NCI-H146 treated with DMSO at 0.1 percent for 48 hours (cell line): ENCODE measurements around the gene UCN2.

Experiments used
- DNase-seq: peaks from one replicate; lab custom pipeline; 2025; ENCODE audit not compliant: unreplicated experiment; lab: John Stamatoyannopoulos, UW

UCN2 gene

GRCh38 chr3:48591886-48592518 is 28.4 kb upstream of the UCN2 start:
- no peak for DNase-seq

- DNase-seq, result no peak
These were observed 27.9 kb upstream of the UCN2 start for GRCh38 chr3:48591436-48591835.

- DNase-seq, result no peak
These were observed 24.6 kb upstream of the UCN2 start for GRCh38 chr3:48588230-48588629.

GRCh38 chr3:48587686-48588085 is 24.1 kb upstream of the UCN2 start:
- no peak for DNase-seq

- DNase-seq, result no peak
These were observed 21.8 kb upstream of the UCN2 start for GRCh38 chr3:48585411-48585810.

GRCh38 chr3:48584836-48585235 is 21.3 kb upstream of the UCN2 start:
- no peak for DNase-seq

GRCh38 chr3:48581621-48582481 is 18.3 kb upstream of the UCN2 start:
- no peak for DNase-seq

GRCh38 chr3:48576647-48577046 is 13.1 kb upstream of the UCN2 start:
- no peak for DNase-seq

GRCh38 chr3:48575366-48575765 is 11.8 kb upstream of the UCN2 start:
- no peak for DNase-seq

- no peak for DNase-seq
These were observed 10.5 kb upstream of the UCN2 start for GRCh38 chr3:48573973-48574585.

- no peak for DNase-seq
These were observed 8.9 kb upstream of the UCN2 start for GRCh38 chr3:48572517-48572916.

- no peak for DNase-seq
These were observed 8.4 kb upstream of the UCN2 start for GRCh38 chr3:48571938-48572337.

- DNase-seq, result no peak
These were observed 6.3 kb upstream of the UCN2 start for GRCh38 chr3:48569808-48570450.

- DNase-seq, result no peak
These were observed 5.8 kb upstream of the UCN2 start for GRCh38 chr3:48569400-48569799.

- DNase-seq, result no peak
These were observed 4.9 kb upstream of the UCN2 start for GRCh38 chr3:48568476-48568875.

GRCh38 chr3:48567500-48567899 is 3.9 kb upstream of the UCN2 start:
- no peak for DNase-seq

GRCh38 chr3:48567090-48567489 is 3.5 kb upstream of the UCN2 start:
- DNase-seq, result no peak

GRCh38 chr3:48566401-48566760 is 2.8 kb upstream of the UCN2 start:
- DNase-seq, result no peak

- DNase-seq, result no peak
These were observed 2.2 kb upstream of the UCN2 start for GRCh38 chr3:48565591-48566400.

GRCh38 chr3:48565186-48565585 is 1.6 kb upstream of the UCN2 start:
- no peak for DNase-seq

- no peak for DNase-seq
These were observed 1.1 kb upstream of the UCN2 start for GRCh38 chr3:48564667-48565066.
